Right lobe of liver (tissue), 4 donors: ENCODE results near the gene DAPK2.

Experiments
- CTCF ChIP-seq, 4 donors: fragments of 200-600 bp in 3 of 4; fragments of 450-650 bp in 1 of 4; IDR thresholded peaks; one replicate each; pipeline versions ENCODE4 v1.5.1 to v1.8.0; 2016 to 2022; ENCODE audit warnings: antibody characterized with exemption in 4 of 4, mild to moderate bottlenecking in 2 of 4
- POLR2A ChIP-seq: fragments of 450-650 bp; IDR thresholded peaks from one replicate; pipeline ENCODE4 v1.6.1; 2017; ENCODE audit warnings: antibody characterized with exemption, mild to moderate bottlenecking
- donor health status: DM: no; HTN: no; CAD: no.
- donor health status: DM: no; HTN: no; CAD: no.
- donor health status: DM: no; HTN: yes; CAD: no.

DNA sequence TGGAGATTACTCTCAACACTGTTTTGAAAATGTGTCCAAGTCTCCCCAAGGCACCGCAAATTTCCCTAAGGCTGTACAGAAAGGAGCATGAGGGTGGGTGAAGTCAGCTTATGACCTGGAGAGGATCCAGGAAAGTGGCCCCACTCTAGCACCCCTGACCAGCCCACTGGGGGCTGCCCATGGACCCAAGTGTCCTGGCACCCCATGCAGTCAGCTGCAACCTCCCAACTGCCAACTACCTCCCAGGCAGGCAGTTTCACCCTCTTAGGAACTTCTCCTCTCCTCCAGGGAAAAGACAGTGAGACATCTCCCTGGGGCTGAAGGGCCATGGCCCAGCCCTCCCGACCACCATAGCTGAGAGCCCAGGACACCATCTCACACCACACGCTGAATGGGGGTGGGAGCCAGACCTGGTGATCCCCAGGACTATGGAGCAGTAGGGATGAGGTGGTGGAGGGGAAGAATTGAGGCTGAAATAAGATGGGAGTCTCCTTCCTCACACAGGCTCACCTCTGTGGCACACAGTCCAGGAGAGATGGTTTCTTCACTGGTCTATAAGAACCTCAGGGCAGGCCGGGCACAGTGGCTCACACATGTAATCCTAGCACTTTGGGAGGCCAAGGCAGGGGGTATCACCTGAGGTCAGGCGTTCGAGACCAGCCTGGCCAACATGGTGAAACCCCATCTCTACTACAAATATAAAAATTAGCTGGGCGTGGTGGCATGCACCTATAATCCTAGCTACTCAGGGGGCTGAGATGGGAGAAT lies 104.4 kb downstream of the DAPK2 start:
- TF ChIP-seq CTCF (IDR thresholded peaks at IDR 0.05) (no peak), POLR2A (no peak)
